GM19043 (cell line): ENCODE measurements around the gene APOF.
"Not testable (repeated sequence)": the region's sequence is repeated elsewhere in the genome, so short reads cannot be mapped to it uniquely, and the experiment has no call there.

Experiments used
- ATAC-seq: cut with Tn5 transposase; IDR thresholded peaks from one replicate; pipeline ENCODE4 v1.9.1; 2021; ENCODE audit warnings: low read depth; ENCODE audit not compliant: unreplicated experiment

APOF gene

GRCh38 chr12:56374726-56375597 lies 12.3 kb upstream of the APOF start:
- peak; percentile 32 for ATAC-seq

GRCh38 chr12:56373515-56373914 lies 10.9 kb upstream of the APOF start:
- no peak for ATAC-seq

DNA sequence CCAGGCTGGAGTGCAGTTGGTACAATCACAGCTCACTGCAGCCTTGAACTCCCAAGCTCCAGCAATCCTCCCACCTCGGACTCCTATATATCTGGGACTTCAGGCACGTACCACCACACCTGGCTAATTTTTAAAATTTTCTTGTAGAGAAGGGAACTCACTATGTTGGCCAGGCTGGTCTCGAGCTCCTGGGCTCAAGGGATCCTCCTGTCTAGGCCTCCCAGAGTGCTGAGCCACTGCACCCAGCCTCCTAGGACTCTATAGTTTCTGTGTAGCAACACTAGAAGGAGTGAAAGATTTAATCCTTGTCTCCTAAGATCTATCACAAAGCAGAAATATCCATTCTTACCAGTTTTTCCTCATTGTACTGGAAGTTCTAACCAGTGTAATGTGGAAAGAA lies 4.3 kb upstream of the APOF start:
- no peak for ATAC-seq

DNA sequence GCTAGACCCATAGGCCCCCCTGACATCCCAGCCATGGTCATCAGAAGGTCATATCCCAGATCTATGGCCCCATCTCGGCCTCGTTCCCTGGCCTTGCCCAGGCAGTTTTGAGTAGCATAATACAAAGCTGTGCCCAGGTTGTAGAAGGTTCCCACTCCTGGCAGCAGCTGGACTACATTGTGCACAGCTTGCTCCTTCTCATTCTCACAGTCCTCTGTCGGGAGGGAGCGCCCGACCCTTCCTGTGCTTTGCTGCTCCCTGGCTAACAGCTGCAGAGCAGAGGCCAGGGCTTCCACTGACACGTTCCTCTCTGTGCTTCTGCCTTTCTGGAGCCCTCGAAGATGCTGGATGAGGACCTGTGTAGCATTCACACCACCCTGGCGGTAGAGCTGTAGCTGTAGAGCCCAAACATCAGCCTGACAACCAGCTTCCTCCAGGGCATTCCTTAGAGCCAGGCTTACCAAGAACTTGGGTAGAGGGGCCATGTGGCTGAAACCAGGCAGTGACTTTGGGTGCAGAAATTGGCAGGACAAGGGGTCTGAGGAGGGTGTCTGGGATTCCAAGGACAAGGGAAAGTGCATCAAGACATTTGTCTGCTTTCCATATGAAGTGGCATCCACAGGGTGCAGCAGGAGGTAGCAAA lies 1.0 kb downstream of the APOF start:
- ATAC-seq: no peak

DNA sequence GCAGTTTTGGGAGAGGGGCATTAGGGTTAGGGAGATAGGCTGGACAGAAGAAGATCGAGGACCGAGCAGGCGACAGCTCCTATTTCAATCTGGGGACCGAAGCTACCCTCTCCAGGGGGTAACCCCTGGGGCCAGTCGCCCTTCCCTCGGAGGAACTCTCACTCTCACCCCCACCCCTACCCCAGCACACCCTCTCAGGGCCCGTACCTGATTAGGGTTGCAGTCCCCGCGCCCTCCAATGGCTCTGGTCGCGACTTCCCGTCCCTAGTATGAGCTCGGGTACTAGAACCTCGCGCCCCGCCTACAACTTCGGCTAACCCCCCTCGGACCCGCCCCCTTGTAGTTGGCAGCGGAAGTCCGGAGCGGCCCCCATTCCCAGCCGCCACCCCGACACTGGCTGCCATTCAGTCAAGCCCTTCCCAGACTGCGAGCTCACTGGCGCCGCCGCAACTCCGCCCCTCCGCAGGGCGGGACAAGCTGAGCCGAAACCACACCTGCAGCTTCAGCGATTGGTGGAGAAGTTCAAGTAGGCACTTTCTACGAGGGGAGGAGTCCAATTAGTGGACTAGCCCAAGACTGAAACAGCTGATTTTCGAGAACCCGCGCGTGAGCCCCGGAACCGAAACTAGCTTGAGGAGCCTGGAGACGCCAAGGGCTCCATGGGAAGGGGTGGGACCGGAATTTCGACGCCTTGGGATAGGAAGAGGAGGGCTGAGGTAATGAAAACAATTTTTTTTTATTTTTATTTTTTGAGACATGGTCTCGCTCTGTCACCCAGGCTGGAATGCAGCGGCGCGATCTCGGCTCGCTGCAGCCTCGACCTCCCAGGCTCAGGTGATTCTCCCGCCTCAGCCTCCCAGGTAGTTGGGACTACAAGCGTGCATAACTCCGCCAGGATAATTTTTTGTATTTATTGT lies 2.5 kb downstream of the APOF start, which contains the start of gene STAT2:
Gene STAT2, minus strand, starts transcription at position 257 of the 917 bp plus-strand sequence. CDS start 3,536 bp downstream, outside the sequence.
- ATAC-seq: peak; percentile 93

DNA sequence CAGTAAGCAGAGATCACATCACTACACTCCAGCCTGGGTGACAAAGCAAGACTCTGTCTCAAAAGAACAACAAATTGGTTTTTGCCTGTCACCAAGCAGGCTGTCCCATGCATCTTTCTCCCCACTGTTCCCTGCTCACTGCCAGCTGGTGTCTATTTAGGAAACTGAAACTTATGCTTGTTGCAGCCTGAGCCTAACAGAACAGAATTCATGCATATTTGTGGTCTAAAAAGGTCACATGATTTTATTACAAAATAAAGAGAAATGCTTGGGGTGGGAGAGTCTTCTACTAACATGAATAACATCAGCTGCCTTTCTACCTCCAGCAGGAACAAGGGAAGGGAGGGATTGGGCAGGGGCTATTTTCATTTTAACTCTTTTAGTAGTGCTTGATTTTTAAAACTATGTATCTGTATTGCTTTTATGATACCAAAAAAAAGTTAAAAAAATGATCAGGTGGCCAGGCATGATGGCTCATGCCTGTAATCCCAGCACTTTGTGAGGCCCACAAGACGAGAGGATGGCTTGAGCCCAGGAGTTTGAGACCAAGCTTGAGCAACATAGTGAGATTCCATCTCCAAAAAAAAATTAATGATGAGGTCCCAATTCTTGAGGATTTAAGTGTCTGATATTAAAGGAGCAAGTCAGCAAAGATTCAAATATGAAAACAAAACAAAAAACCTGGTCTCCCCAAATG lies 3.7 kb downstream of the APOF start:
- ATAC-seq: no peak

- ATAC-seq: no peak
Measured at GRCh38 chr12:56351325-56351724, 11.3 kb downstream of the APOF start.

DNA sequence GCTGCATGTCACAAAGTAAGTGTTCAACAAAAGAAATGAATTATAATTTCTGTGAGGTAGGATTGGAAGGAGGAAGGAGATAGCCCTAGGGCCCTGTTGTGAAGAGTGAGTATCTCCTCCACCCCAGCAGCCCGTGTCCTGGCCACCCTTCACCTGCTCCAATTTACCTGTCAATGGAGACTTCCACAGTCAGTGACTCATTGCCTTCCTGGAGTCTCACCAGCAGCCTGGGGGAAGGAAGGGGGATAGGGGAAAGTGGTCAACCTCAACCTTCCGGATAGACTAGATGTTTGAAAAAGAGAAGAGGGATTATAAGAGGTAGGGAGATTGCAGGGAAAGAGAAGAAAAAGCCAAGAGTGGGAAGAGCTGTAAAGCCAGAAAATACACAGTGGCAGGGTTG lies 12.0 kb downstream of the APOF start:
- ATAC-seq: no peak

DNA sequence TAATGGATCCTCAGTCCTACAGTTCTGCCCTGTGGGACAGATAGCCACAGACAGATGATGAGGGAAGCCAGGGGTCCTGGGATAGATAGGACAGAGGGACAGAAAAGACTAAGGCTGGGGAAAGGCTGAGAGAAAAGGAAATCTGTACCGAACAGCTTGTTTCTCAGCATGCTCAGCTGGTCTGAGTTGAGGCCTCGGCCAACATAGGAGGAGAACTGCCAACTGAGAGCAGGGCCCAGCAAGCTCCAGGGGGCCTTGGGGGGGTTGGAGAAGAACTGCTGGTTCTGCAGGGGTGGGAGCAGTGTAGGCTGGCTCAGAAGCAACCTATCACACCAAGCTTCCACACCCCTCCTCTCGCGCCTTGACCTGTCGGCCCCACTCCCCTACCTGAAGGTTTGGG lies 13.9 kb downstream of the APOF start:
- no peak for ATAC-seq

- ATAC-seq: not testable (repeated sequence)
Measured at GRCh38 chr12:56347255-56347654, 15.4 kb downstream of the APOF start.

- no peak for ATAC-seq
Measured at GRCh38 chr12:56346675-56347074, 16.0 kb downstream of the APOF start.

GRCh38 chr12:56342290-56342689 lies 20.4 kb downstream of the APOF start:
- ATAC-seq: not testable (repeated sequence)

DNA sequence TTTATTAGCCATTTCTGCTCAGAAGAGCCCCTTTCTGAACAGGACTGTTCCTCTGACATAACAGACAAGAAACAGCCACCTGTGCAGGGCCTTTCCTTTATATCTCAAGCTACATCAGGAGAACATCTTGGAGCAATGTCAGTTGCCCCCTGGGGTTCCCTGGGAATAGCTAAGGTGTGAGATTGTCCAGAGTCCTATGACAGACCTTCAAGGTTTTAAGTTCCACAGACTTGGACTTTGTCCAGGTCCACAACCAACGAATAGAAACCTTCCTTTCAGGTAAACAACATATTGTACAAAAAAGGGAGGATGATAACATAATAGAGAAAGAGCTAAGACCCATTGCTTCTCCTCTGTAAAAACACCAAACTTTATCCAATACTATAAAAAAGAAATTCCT lies 21.0 kb downstream of the APOF start:
- no peak for ATAC-seq

GRCh38 chr12:56339158-56339422 lies 23.6 kb downstream of the APOF start:
- ATAC-seq: no peak

DNA sequence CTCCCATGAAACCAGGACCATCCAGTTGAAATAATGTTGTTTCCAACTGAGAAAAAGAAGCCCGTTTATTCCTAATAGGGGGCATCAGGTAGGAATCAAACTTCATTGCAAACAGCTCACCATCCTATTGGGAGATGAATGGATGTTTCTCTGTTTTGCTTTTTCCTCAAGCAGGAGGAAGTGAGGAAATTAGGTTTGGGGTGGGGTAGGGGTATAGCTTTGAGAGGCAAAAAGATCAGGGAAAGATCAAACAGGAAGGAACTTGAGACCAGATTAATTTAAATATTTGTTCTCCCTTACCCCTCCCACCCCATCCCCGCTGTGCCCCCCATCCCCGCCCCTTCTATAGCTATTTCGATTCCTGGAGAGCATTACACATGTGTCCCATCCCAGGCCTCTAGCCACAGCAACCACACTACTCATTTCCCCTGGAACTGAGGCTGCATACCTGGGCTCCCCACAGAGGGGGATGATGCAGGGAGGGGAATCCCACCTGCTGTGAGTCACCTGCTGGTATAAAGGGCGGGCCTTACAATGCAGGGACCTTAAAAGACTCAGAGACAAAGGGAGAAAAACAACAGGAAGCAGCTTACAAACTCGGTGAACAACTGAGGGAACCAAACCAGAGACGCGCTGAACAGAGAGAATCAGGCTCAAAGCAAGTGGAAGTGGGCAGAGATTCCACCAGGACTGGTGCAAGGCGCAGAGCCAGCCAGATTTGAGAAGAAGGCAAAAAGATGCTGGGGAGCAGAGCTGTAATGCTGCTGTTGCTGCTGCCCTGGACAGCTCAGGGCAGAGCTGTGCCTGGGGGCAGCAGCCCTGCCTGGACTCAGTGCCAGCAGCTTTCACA lies 24.1 kb downstream of the APOF start, which contains the start of gene IL23A:
Gene IL23A, plus strand, starts transcription at position 577 of the 850 bp plus-strand sequence. Its CDS starts 161 bp downstream, at position 738.
- ATAC-seq: no peak

DNA sequence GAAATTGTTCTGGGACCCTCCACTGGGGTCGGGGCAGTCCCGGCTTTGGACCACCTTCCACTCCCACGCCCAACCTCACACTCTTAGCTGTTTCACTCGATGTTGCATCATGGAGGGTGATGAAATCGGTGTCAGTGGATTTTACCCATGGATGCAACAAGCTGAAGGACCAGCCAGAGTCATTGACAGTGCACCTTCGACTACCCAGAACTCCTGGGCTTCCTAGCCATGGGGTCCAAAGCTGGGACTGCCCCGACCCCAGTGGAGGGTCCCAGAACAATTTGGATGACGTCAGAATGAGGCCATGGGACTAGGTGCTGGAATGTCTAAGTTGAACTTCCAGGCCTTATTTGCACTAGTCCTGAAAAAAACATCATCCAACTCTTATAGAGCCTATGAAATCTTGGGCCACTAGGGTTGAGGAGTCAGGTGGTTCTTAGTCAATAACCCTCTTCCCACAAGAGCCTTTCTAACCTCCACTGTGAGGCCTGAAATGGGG lies 24.9 kb downstream of the APOF start:
- ATAC-seq: no peak

GRCh38 chr12:56336361-56337167 lies 26.1 kb downstream of the APOF start:
- ATAC-seq: no peak

DNA sequence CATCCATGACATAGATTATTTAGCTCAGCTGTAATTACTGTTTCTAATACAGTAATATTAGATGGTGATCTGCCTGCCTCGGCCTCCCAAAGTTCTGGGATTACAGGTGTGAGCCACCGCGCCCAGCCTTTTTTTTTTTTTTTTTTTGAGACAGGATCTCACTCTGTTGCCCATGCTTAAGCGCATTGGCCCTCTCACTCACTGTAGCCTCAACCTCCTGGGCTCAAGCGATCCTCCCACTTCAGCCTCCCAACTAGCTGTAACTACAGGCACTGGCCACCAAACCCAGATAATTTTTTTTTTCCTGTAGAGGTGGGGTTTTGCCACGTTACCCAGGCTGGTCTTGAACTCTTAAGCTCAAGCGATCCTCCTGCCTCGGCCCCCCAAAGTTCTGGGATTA lies 27.1 kb downstream of the APOF start:
- not testable (repeated sequence) for ATAC-seq

DNA sequence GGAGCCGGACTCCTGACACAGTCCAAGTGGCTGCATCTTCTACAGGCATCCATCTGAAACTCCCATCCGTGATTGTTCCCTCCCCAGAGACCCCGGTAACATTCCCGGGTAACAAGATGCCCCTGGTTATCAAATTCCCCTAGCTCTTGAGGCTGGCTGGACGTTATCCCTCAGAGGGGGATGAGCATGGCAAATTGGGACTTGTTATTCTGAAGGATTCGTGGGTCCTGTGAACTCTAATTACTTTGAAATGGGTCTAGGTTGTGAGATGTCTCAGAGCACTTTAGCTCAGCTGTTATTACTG lies 28.2 kb downstream of the APOF start:
- ATAC-seq: no peak
